NT2/D1 (cell line): ENCODE measurements around the gene EXOSC5.
"Not testable (repeated sequence)": the region's sequence is repeated elsewhere in the genome, so short reads cannot be mapped to it uniquely, and the experiment has no call there.

Experiments
- SUZ12 ChIP-seq: IDR thresholded peaks from 2 replicates; pipeline ENCODE4 v1.6.1; 2011; ENCODE audit not compliant: insufficient read length, insufficient read depth; ENCODE audit errors: extremely low read depth
- ZNF274 ChIP-seq: IDR thresholded peaks from 2 replicates; pipeline ENCODE4 v1.6.1; 2011; ENCODE audit warnings: mild to moderate bottlenecking, low read depth, low read length

DNA sequence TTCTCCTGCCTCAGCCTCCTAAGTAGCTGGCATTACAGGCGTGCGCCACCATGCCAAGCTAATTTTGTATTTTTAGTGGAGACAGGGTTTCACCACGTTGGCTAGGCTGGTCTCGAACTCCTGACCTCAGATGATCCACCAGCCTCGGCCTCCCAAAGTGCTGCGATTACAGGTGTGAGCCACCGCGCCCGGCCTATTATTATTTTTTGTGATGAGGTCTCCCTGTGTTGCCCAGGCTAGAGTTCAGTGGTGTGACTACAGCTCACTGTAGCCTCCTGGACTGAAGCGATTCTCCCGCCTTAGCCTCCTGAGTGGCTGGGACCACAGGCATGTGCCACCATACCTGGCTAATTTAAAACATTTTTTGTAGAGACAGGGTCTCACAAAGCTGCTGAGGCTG, 38.2 kb upstream of the EXOSC5 start:
- not testable (repeated sequence) for TF ChIP-seq SUZ12, ZNF274
